ENCODE data around the gene ATP6V1B1.
"Not testable (repeated sequence)": the region's sequence is repeated elsewhere in the genome, so short reads cannot be mapped to it uniquely, and the experiment has no call there.

The ATP6V1B1 gene

DNA sequence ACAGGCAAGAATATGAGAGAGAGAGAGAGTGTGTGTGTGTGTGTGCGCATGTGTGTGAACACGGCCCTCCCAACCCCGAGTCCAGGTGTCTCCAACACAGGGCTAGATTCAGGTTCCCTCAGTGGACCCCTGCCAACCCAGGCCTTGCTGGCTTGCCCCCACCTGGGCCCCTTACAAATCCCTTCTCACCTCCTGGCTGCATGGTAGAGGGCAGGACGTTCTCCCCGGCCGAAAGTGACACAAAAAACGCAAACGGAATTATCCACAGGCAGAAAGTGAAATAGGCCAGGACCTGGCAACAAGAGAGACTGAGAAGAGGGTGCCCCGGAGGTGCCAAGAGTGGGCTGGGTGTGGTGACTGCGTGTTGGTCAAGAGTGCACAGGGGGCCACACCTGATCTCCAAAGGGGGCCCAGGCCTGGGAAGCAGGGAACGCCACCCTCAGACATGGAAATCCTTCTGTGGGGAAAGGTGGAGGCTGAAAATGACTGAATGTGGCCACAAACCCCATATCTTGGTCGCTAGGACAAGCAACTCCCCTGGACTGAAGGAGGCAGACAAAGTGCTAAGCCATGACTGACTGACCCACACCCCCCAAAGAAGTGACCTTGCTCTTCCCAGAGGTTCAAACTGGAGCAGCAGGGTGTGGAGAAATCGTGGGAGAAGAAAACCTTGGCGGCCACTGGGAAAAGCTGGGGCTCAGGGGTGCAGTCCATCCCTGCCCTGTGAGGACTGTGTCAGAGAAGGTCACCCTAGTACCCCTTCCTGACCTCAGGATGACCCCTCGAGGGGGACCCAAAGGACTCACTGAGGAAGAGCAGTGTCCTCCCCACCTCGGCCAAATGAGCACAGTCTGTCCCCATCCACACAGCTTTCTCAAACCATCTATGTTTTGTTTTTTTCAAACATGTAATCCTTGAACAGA is 53.3 kb downstream of the ATP6V1B1 start:
- DNase-seq (ENCODE audit: low read depth in 2 of 2): no peak

DNA sequence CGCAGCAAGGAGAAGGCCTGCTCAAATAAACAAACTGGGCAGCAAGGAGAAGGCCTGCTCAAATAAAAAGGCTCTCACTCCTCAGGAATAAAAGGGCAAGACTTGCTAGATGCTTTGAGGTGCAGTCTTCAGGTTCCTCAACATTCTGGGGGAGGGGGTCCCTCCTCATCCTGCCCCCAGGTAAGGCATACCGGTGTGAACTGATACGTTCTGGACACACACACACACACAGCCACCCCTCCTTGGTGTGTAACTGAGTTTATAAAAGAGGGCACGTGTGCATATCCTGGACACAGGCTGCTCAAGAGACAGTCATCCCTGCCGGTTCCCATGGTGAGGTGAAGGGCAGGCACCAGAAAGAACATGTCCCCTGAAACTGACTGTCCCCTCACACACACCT is 54.5 kb downstream of the ATP6V1B1 start:
- DNase-seq (ENCODE audit: low read depth in 2 of 2): no peak

DNA sequence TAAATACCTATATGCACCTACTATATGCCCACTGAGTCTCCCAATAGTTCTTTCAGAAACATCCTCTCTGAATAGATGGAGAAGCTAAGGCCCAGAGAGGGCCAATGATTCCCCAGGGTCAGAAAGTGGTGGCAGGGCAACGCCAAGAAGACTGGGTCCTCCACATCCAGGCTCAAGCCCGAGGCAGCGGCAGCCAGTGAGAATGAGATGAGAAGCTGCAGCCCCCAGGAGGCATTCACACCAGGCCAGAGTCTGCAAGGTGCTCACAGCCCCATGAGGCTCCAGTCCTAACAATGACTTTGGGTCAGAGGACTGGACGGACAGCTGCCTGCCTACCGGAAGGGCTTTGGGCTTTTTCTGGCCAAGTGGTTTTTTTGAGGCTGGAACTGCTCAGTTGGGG is 55.4 kb downstream of the ATP6V1B1 start:
- no peak for DNase-seq (ENCODE audit: low read depth in 2 of 2)

DNA sequence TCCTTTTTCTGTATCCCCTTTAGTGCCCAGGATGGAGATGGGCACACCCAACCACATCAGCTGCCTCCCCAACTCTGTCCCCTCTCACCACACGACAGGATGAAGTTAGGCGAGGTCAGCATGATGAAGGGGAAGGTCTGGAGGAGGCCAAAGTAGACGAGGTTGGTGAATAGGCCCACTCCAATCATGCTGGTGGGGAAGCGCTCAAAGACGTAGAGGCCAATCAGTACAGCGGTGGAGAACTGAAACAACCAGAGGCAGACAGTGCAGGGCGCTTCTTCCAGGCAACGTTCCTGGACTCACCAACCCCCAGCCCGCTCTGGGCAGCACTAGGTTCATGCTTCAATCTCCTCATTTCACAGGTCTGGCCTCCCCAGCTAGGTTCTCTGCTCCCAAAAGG is 56.0 kb downstream of the ATP6V1B1 start:
- DNase-seq (ENCODE audit: low read depth in 2 of 2): no peak

DNA sequence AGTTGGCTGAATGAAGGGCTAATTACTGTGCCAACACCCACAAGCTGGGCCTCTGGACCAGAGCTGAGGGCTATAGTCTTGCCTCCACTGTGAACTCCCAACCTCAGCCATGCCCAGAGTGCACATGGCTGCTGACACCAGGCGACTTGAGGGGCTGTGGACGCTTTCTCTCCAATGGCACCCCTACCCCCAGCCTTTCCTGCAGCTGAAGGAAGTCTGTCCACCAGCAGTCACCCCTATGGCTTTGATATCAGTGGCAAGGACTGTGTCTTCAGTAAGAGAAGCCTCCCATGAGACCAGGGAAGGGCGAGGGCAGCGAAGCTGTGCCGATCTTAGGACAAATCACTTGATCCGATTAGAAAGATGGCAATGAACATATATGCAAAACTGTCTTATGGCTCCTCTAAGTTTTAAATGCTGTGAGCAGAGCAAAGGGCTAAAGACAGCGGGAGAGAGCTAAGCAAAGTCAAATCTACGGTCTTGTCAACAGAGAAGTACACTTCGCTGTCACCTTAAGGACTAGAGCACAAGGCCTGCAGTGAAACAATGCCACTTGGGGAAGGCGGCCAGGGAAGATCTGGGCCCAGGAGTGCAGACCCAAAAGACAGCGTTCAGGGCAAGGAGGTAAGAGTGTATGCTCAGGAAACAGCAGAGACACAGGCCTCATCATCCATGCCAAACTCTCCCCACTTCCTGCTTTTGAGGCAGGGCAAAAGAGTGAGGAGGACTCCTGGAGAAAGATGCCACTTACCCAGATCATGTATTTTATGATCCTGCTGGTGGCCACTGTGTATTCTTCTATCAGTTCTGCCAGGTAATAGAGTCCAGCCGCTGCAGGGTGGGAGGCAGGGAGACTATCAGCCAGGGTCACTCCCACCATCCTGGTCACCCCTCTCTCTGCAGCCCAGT is 57.5 kb downstream of the ATP6V1B1 start:
- no peak for DNase-seq (ENCODE audit: low read depth in 2 of 2)

DNA sequence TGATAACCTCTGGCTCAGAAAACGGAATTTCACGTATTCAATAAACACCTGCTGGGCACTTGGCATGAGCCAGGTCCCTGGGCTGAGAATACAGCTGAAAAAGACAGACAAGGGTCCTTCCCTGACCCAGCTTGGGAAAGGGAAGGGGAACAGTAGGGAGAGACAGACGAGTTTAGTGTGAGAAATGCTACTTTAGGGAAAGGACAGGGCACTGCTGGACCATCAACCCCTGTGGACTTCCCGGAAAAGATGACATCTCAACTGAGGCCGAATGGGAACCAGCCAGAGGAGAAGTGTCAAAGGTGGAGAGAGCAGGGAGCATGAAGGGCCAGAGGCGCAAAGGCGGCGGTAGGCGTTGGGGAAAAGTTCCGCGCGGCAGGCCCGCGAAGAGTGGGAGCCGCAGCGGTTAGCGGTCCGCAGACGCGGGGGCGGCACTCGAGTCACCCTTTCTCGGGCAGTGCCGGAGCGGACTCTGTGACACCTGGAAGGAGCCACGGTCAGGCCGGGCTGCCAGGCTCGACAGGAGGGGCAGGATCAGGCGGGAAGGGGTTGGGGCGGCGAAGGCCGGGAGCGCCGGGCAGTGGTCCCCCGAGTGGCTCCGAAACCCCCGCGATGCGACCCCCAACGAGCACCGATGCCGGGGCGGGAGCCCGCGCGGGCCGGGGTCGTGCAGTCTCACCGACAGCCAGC is 58.5 kb downstream of the ATP6V1B1 start:
- DNase-seq (ENCODE audit: low read depth in 2 of 2): peak in 1 of 2 donors; percentile 36

DNA sequence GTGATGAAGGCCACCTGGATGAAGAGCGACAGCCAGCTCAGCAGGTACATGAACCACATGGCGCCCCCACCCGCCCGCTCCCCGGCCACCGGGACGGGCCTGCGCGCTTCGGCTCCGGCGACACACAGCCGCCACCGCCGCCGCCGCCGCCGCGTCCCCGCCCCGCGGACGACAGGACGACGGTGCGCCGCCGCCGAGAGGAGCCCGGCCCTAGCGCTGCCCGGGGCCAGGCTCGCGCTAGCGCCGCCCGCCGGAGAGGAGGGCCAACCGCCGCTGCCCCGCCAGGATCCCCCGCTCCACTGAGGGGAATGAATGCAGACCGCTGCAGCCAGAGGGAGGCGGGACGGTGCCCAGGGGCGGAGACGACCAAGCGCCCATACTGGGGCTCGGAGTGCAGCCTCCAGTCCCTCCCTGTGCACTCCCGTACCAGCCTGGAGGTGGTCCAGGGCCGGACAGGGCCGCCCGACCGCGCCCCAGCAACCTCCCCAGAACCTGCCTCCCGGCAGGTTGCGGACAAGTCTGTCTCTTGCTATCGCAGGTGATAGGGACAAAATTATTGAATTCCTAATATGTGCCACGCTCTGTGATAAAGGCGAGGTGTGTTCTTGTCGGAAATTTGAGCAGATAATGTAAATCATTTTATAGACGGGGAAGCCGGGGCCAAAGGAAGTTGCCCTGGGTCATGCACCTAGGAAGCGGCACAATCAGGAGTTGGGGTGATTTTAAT is 59.2 kb downstream of the ATP6V1B1 start, which contains the start of gene TEX261:
Gene TEX261, minus strand, starts transcription at position 175 of the 727 bp plus-strand sequence. Its CDS starts 116 bp downstream, at position 59.
- DNase-seq (ENCODE audit: low read depth in 2 of 2): peak; percentile 78 to 90

DNA sequence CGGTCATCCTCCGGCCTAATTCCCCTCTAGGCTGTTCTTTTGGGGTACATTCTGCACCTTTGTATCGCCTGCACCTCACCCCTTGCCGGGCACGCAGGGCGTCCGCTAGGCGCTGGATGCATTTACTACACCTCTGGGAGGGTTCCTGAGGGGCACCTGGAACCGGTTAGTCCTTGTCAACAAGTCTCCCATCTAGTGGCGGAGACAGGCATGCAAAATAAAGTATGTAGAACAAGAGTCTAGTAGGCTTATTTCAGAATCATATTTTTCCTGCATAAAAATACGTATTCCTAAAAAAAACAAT is 59.7 kb downstream of the ATP6V1B1 start:
- peak in 1 of 2 donors; percentile 41 for DNase-seq (ENCODE audit: low read depth in 2 of 2)

DNA sequence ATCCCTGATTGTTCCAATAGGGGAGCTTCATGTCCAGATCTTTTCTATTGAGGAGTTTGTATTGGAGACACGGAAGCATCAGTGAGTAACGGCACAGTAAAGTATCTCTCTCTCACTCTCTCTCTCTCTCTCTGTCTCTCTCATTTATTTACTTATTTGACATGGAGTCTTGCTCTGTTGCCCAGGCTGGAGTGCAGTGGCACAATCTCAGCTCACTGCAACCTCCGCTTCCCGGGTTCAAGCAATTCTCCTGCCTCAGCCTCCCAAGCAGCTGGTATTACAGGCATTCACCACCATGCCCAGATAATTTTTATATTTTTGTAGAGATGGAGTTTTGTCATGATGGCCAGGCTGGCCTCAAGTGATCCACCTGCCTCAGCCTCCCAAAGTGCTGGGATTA is 63.2 kb downstream of the ATP6V1B1 start:
- not testable (repeated sequence) for DNase-seq (ENCODE audit: low read depth in 2 of 2)

DNA sequence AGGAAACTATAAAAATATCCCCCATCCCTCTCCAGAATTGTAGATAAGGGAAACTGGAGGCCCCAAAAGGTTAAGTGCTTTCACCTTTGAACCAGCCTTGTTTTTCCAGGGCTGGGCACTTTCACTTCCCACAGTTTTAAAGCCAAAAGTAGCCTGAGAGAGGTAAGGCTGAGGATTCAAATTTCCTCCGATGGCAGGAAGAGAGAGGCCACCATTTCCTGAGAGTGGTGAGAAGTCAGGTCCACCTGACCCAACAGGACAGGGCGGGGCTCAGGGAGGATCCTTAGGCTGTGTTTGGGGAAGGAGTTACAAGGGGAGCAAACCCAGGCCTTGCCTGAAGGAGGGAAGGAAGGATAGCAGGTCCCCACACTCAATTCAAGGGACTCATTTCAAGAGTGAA is 63.7 kb downstream of the ATP6V1B1 start:
- DNase-seq (ENCODE audit: low read depth in 2 of 2): no peak

DNA sequence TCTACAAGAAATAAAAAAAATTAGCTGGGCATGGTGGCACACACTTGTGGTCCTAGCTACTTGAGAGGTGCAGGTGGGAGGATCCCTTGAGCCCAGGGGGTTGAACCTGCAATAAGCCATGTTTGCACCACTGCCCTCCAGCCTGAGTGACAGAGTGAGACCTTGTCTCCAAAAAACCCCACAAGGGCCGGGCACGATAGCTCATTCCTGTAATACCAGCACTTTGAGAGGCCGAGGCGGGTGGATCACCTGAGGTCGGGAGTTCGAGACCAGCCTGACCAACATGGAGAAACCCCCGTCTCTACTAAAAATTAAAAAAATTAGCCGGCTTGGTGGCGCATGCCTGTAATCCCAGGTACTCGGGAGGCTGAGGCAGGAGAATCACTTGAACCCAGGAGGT is 64.2 kb downstream of the ATP6V1B1 start:
- not testable (repeated sequence) for DNase-seq (ENCODE audit: low read depth in 2 of 2)

DNA sequence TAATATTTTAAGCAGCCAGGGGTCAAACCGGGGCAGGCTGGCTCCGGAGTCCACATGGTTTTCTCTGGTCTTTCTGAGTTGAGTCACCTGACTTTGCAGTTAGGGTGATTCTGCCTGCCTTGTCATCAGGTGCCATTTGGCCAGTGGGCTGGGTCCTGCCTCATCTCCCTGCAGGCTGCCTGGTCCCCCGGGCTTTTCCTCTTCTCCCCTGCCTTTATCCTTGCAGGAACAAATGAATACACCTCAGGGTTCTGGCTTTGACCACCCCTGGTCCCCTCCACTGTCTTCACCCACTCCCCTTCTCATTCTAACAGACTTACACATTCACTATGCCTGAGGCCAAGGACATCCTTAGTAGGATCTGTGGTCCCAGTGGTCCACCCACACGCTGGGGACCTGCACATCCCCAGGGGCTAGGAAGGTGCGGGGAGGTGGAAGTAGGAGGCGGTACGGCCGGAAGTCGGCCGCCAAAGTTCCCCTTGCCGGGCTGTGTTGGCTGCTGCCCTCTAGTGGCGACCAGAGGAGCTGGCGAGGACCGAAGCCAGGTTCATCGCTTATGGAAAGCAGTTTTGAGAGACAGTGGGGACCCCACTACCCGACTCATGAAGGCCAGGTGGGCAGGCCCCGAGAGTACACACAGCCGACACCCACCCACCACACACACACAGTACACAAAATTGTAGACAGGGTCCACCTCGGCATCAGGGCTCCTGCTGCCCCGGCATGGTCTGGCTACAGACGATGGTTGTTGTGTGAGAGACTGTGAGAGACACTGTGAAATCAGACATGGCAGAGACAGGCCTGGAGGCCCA is 65.3 kb downstream of the ATP6V1B1 start:
- peak; percentile 72 to 75 for DNase-seq (ENCODE audit: low read depth in 2 of 2)

DNA sequence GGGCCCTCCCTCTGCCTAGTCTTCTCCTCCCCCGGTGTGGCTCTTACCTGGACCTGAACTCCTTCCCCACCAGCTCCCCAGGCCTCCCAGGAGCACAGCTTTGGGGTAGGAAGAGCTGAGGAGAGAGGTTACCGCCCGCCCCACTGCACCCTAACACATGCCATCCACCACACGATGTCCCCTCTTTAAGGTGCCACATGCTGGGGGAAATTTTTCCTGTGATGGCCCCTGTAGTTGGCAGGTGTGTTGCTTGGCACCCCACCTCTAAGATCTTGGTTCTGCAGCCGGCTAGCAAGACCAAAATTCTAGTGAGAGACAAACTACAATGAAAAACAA is 65.9 kb downstream of the ATP6V1B1 start:
- no peak for DNase-seq (ENCODE audit: low read depth in 2 of 2)

DNA sequence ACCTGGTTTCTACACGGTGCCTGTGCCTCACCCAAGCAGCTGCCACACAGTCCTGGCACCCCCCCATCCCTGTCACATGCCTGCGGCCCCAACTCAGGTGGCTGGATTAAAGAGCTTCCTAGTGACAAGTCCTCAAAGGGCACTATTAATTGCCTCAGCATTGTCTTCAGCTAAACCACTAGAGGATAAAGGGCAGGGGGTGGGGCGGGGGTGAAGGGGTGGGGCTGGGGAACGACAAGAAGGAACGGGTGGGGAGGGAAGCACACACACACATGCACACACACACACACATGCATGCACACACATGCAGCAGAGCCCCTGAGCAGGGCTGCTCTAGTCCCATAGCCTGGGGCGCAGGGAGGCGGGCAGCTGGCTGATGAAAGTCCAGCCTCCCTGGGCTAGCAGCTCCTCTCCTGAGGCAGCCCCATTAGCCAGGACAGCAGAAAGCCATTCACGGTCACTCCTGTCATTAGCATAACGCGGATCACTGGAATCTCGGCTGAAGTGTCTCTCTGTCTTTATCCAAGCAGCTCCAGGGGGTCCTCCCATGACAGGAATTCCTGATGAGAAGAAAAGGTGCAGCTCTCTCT is 66.4 kb downstream of the ATP6V1B1 start:
- no peak for DNase-seq (ENCODE audit: low read depth in 2 of 2)

DNA sequence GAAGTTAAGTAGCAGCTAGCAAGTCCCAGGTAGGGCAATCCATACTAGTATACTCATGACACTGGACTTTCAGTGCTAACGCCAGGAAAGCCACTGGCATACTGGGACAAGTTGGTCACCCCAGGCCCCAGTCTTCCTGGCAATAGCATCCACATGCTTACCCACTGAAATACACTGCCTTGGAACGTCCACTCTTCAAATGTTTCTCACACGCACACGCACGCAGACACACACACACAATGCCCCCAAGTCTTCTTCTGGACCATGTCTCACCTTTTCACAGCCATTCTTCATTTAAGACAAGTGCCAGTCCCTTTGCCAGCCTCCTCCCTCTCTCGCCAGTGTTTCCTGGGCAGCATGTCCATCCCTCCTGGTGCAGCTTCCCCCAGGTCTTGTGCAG is 67.7 kb downstream of the ATP6V1B1 start:
- no peak for DNase-seq (ENCODE audit: low read depth in 2 of 2)

DNA sequence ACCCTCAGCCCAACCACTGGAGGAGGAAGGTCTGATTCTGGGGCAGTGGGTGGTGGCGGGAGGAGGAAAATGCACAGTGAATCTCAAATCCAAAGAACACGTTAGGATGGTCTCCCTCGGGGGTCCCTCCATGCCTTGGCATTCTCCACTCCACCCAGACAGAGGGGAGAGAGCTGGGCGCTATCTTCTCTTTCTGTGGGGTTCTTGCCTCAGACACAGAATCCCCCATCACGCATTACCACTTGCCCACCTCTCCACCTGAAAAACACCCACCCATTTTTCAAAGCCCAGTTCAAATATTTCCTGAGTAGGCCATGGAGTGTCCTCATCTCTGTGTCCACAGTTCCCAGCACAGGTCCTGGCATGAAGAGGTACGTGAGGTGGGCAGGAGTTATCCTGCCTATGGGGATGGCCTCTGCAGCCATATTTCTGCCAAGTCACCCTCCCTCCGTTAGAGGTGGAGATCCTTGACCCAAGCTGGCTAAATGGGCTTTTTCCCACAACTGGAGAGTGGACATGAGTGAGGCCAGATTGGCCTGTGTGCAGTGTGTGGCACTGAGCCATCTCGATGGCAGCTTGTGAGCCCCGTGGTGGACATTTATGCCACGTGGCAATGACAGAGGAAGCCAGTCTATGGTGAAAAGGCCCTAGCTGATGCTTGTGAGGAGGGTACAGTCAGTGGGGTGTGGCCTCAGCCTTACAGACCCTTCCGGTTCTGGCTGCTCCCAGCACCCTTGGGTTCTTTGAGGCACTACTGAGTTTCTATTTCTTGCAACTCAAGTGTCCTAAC is 68.5 kb downstream of the ATP6V1B1 start:
- DNase-seq (ENCODE audit: low read depth in 2 of 2): no peak

DNA sequence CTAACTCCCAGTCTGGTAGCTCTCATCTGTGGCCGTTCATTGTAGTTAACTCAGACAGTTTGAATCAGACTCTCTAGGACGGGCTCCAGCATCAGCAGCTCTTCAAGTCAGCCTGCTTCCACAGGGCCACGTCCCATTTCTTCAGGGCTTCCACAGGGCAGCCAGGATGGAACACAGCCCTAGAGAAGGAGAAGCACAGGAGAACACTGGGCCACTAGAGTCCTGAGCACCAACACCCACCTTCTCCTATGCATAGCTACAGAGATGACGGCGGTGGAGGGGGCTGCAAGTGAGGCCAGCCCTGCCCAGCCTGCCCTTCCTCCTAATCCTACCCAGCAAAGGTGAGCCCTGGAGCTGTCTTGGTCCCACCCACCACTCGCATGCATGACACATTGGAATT is 69.2 kb downstream of the ATP6V1B1 start:
- DNase-seq (ENCODE audit: low read depth in 2 of 2): no peak

DNA sequence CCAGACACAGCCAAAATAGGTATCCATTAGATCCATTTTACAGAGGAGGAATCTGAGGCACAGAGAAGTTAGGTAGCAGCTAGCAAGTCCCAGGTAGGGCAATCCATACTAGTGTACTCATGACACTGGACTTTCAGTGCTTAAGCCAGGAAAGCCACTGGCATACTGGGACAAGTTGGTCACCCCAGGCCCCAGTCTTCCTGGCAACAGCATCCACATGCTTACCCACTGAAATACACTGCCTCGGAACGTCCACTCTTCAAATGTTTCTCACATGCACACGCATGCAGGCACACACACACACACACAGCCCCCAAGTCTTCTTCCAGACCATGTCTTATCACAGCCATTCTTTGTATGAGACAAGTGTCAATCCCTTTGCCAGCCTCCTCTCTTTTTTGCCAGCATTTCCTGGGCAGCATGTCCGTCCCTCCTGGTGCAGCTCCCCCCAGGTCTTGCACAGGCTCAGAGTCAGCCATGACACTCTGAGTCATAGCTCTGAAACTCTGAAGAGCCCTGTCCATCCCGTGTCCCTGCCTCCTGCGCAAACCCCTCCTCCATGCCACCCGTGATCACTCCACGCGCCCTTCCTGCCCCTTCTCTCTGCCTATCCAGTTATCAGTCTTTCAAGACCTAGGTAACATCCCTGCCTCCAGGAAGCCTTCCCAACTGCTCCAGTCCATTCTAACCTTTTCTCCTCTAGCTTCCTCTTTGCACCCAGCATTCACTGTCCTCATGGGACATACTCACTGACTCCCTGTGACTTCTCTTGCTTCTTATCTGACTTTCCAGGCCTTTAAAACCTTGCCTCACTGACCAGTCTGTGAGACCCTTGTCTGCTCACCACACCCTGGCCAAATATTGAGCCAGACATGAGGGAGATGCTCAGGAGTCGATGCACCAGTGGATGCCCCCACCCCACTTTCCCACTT is 69.8 kb downstream of the ATP6V1B1 start:
- no peak for DNase-seq (ENCODE audit: low read depth in 2 of 2)
